K562 (cell line): Measurements from ENCODE around the gene ZPR1. TPM values are rescaled to one million over a fixed set of nuclear protein-coding genes. Genes with fewer than 3 reads are reported as not detected.

Source experiments
- ATAC-seq: fragments of 200-7000 bp; cut with Tn5 transposase; 3 replicates; pipeline ENCODE4 v1.9.1; 2020; ENCODE audit warnings: moderate library complexity
- Bru-seq: library from RNA; stranded (reverse); fragments of 400-500 nt; gene quantifications from one replicate; lab custom pipeline; 2021; lab: Mats Ljungman, UMichigan
- BruChase-seq, 2 experiments: library from RNA; stranded (reverse); fragments of 400-500 nt; gene quantifications; one replicate each; lab custom pipeline; 2021; lab: Mats Ljungman, UMichigan
- BruUV-seq: library from RNA; stranded (reverse); fragments of 400-500 nt; replicated peaks from 2 replicates; lab custom pipeline; 2021; lab: Mats Ljungman, UMichigan
- CTCF ChIA-PET: fragments of 300-600 bp; formaldehyde crosslinking; extraction: SDS; loops from one replicate; lab custom pipeline; 2021; ENCODE audit warnings: low intra/inter-chr PET ratio; lab: Yijun Ruan, JAX
- POLR2A ChIA-PET: fragments of 300-600, 350-650 bp; sonication (Branson Sonifier 250); formaldehyde crosslinking; extraction: SDS; loops from one replicate; lab custom pipeline; 2021; ENCODE audit warnings: antibody characterized with exemption, inconsistent platforms; lab: Yijun Ruan, JAX
- DNase-seq, 4 experiments: peaks; one replicate each; pipeline versions ENCODE4 v3.0.0 to v3.0.0-alpha.2; 2011 to 2018; ENCODE audit warnings: low spot score in 3 of 4, mixed read lengths in 3 of 4; ENCODE audit errors: extremely low read depth in 1 of 4
- FAIRE-seq: peaks from 2 replicates; lab custom pipeline; 2011; peaks lifted over from hg19 to GRCh38; lab: Jason Lieb, UNC
- H2AFZ ChIP-seq: 2 replicates; pipeline ENCODE4 v1.6.0; 2011; ENCODE audit warnings: low read depth, low read length, control low read depth, inconsistent platforms
- H3K27ac ChIP-seq: fragments of 200-600 bp; 3 replicates; pipeline ENCODE4 v1.8.0; 2011; ENCODE audit warnings: low read depth, mild to moderate bottlenecking, control low read depth, inconsistent platforms, low read length, moderate library complexity, mixed read lengths; ENCODE audit errors: extremely low read depth
- H3K27me3 ChIP-seq, 2 experiments: fragments of 300-600 bp in 1 of 2; 2 replicates in 1 of 2; 3 replicates in 1 of 2; pipeline versions ENCODE4 v1.6.0 to v1.8.0; 2011; ENCODE audit warnings: inconsistent platforms in 2 of 2, low read length in 2 of 2, mild to moderate bottlenecking in 1 of 2, mixed read lengths in 1 of 2, moderate library complexity in 1 of 2; ENCODE audit not compliant: control insufficient read depth in 2 of 2, insufficient read depth in 2 of 2
- H3K36me3 ChIP-seq: fragments of 300-600 bp; 3 replicates; pipeline ENCODE4 v1.8.0; 2011; ENCODE audit warnings: mild to moderate bottlenecking, low read length, inconsistent platforms; ENCODE audit not compliant: control insufficient read depth, insufficient read depth
- H3K4me1 ChIP-seq, 2 experiments: fragments of 200-600 bp in 1 of 2; replicated peaks in 1 of 2; 2 replicates in 1 of 2; 3 replicates in 1 of 2; pipeline versions ENCODE4 v1.5.1 to v1.8.0; 2011; ENCODE audit warnings: inconsistent platforms in 2 of 2, low read length in 2 of 2, mild to moderate bottlenecking in 1 of 2, mixed read lengths in 1 of 2, moderate library complexity in 1 of 2; ENCODE audit not compliant: control insufficient read depth in 2 of 2, insufficient read depth in 2 of 2
- H3K4me2 ChIP-seq: 2 replicates; pipeline ENCODE4 v1.6.1; 2011; ENCODE audit warnings: low read length, control low read depth, inconsistent platforms, mixed read lengths; ENCODE audit not compliant: insufficient read depth
- H3K4me3 ChIP-seq: fragments of 200-600 bp; sonication (generic), shearing (Covaris generic); 2 replicates; pipeline ENCODE4 v1.5.1; 2016; ENCODE audit warnings: control low read depth, inconsistent platforms
- H3K79me2 ChIP-seq: fragments of 200-600 bp; 3 replicates; pipeline ENCODE4 v1.8.0; 2011; ENCODE audit warnings: low read length, inconsistent platforms; ENCODE audit not compliant: control insufficient read depth, insufficient read depth
- H3K9ac ChIP-seq, 2 experiments: 2 replicates each; pipeline versions ENCODE4 v1.6.0 to v1.6.1; 2011; ENCODE audit warnings: low read depth in 2 of 2, low read length in 2 of 2, control low read depth in 1 of 2, inconsistent platforms in 1 of 2, mild to moderate bottlenecking in 1 of 2, mixed read lengths in 1 of 2; ENCODE audit not compliant: insufficient read depth in 1 of 2
- H3K9me1 ChIP-seq: one replicate; pipeline ENCODE4 v1.6.0; 2011; ENCODE audit warnings: inconsistent platforms, mild to moderate bottlenecking, low read length, moderate library complexity; ENCODE audit not compliant: control insufficient read depth, insufficient read depth
- H3K9me3 ChIP-seq: replicated peaks from 2 replicates; pipeline ENCODE4 v1.5.1; 2011; ENCODE audit warnings: low read depth, low read length, inconsistent platforms; ENCODE audit not compliant: control insufficient read depth, insufficient read depth
- H4K20me1 ChIP-seq: replicated peaks from 2 replicates; pipeline ENCODE4 v1.6.1; 2011; ENCODE audit warnings: low read length, inconsistent platforms, mixed read lengths; ENCODE audit not compliant: control insufficient read depth, insufficient read depth
- COPS2 ChIP-seq: fragments of 450-650 bp; conservative IDR thresholded peaks from 2 replicates; pipeline ENCODE4 v1.6.1; 2016; ENCODE audit warnings: mild to moderate bottlenecking, moderate library complexity
- ESRRA ChIP-seq: fragments of 450-650 bp; IDR thresholded peaks from 2 replicates; pipeline ENCODE4 v1.6.1; 2014; ENCODE audit warnings: low read depth, mild to moderate bottlenecking, moderate library complexity, borderline replicate concordance
- ETV1 ChIP-seq: fragments of 450-650 bp; conservative IDR thresholded peaks from 2 replicates; pipeline ENCODE4 v1.6.1; 2016; ENCODE audit warnings: missing genetic modification characterization, control low read depth, low read depth, missing compliant biosample characterization
- IRF1 ChIP-seq: sonication (generic); formaldehyde crosslinking; IDR thresholded peaks from 2 replicates; pipeline ENCODE4 v1.8.0; 2022; ENCODE audit warnings: missing genetic modification reagents, mild to moderate bottlenecking, borderline replicate concordance
- KAT7 ChIP-seq: sonication (generic); formaldehyde crosslinking; IDR thresholded peaks from 2 replicates; pipeline ENCODE4 v1.8.0; 2022; ENCODE audit warnings: missing genetic modification reagents, mild to moderate bottlenecking, borderline replicate concordance
- KAT8 ChIP-seq: fragments of 450-650 bp; IDR thresholded peaks from 2 replicates; pipeline ENCODE4 v1.6.1; 2016; ENCODE audit warnings: low read depth, mild to moderate bottlenecking
- NEUROD1 ChIP-seq: fragments of 150-350 bp; IDR thresholded peaks from 2 replicates; pipeline ENCODE4 v1.6.1; 2014; ENCODE audit warnings: borderline replicate concordance, low read length, low read depth; ENCODE audit not compliant: partially characterized antibody
- NFRKB ChIP-seq: fragments of 450-650 bp; IDR thresholded peaks from 2 replicates; pipeline ENCODE4 v1.6.1; 2016; ENCODE audit warnings: low read depth
- PHF20 ChIP-seq: fragments of 450-650 bp; IDR thresholded peaks from 2 replicates; pipeline ENCODE4 v1.6.1; 2018; ENCODE audit not compliant: partially characterized antibody
- SIN3B ChIP-seq: fragments of 450-650 bp; IDR thresholded peaks from 2 replicates; pipeline ENCODE4 v1.6.1; 2017; ENCODE audit warnings: low read depth, mild to moderate bottlenecking, moderate library complexity
- TBP ChIP-seq: optimal IDR thresholded peaks from 2 replicates; pipeline ENCODE3; 2011; ENCODE audit warnings: low read depth, low read length, improper control_type of control experiment
- ZNF184 ChIP-seq: sonication (generic); formaldehyde crosslinking; IDR thresholded peaks from 2 replicates; pipeline ENCODE4 v1.5.0; 2020; ENCODE audit warnings: missing genetic modification reagents
- ZNF23 ChIP-seq: fragments of 250-450 bp; sonication (Bioruptor Pico); IDR thresholded peaks from 2 replicates; pipeline ENCODE4 v1.4.0; 2020; ENCODE audit warnings: mild to moderate bottlenecking
- ZNF644 ChIP-seq: fragments of 200-800 bp; sonication (Bioruptor generic); IDR thresholded peaks from 2 replicates; pipeline ENCODE4 v1.6.1; 2016; ENCODE audit warnings: low read depth, missing genetic modification characterization, missing compliant biosample characterization
- ZNF655 ChIP-seq: fragments of 250-450 bp; sonication (Bioruptor Pico); IDR thresholded peaks from 2 replicates; pipeline ENCODE4 v1.5.0; 2021
- WGBS: fragments of 100-300 bp; shearing (Covaris generic); methylation state at CpG from one replicate; pipeline ENCODE4 v1.1.6; 2016; ENCODE audit warnings: low coverage, mixed read lengths; ENCODE audit not compliant: insufficient coverage; ENCODE audit errors: missing lambda C conversion rate; 5-methylcytosine and 5-hydroxymethylcytosine counted together
- in situ Hi-C: fragments of 300-500 bp; cut with MboI; formaldehyde crosslinking; loops from 4 replicates; pipeline ENCODE4 v1.15.0; 2018; ENCODE audit warnings: inconsistent platforms, mixed read lengths
- intact Hi-C: fragments of 100-400 bp; cut with micrococcal nuclease; formaldehyde crosslinking; loops from 2 replicates; pipeline ENCODE4 v1.14.2; 2022
- long read RNA-seq, 3 experiments: library from polyadenylated mRNA in 2 of 3; library from RNA in 1 of 3; unstranded in 2 of 3; stranded (forward) in 1 of 3; transcript quantifications; one replicate each; pipeline ENCODE4 v2.0.0, GENCODE V29; 2019 to 2022
- polyA minus RNA-seq, 3 experiments: library from RNA; depleted of rRNA, polyadenylated mRNA; stranded (reverse); fragments of >200 nt; gene quantifications; 2 replicates each; pipeline ENCODE4 v1.2.3, GENCODE V29; 2011
- polyA plus RNA-seq, 8 experiments: library from polyadenylated mRNA; depleted of rRNA in 4 of 8; stranded (reverse) in 5 of 8; unstranded in 3 of 8; fragments of >200 nt; fragmentation: Nextera tagmentation in 2 of 8; fragmentation: Illumina TruSeq in 1 of 8; extraction: Ambion mirVana in 2 of 8; extraction: Trizol in 1 of 8; gene quantifications; 2 replicates each; pipeline versions ENCODE4 v1.2.1 to v1.2.3, GENCODE V29; 2011 to 2014; ENCODE audit warnings: inconsistent platforms in 1 of 8, missing spikeins in 1 of 8
- total RNA-seq, 7 experiments: library from RNA; depleted of rRNA in 6 of 7; stranded (reverse); fragments of >200 nt in 6 of 7; fragmentation: Illumina TruSeq in 2 of 7; extraction: Trizol in 2 of 7; gene quantifications; 2 replicates each; pipeline versions ENCODE4 v1.2.1 to v1.2.3, GENCODE V29; 2011 to 2021; ENCODE audit warnings: low replicate concordance in 1 of 7

The ZPR1 gene
- total RNA-seq (2011; cell fraction: chromatin; rRNA removed; ENCODE audit: low replicate concordance) = 120 and 142 TPM in 2 replicates
- 64.1 and 76.7 TPM in 2 replicates for total RNA-seq (2011; cell fraction: nucleolus; rRNA removed)
- total RNA-seq (2011; cell fraction: nucleoplasm; rRNA removed) = 77.9 and 94.5 TPM in 2 replicates
- 67.0 and 80.2 TPM in 2 replicates for total RNA-seq (2014; rRNA removed)
- 94.1 and 104 TPM in 2 replicates for total RNA-seq (2014; rRNA removed; fragmentation: Illumina TruSeq; extraction: Trizol)
- 83.8 and 85.1 TPM in 2 replicates for total RNA-seq (2015; rRNA removed; fragmentation: Illumina TruSeq; extraction: Trizol)
- total RNA-seq (2021) = 83.8 and 88.6 TPM in 2 replicates
- polyA plus RNA-seq (2011; rRNA removed) = 89.3 and 120 TPM in 2 replicates
- 55.3 and 65.6 TPM in 2 replicates for polyA plus RNA-seq (2011; cell fraction: cytosol; rRNA removed)
- polyA plus RNA-seq (2011; cell fraction: nucleus; rRNA removed) = 95.7 and 103 TPM in 2 replicates
- 50.1 and 76.2 TPM in 2 replicates for polyA plus RNA-seq (2012)
- polyA plus RNA-seq (2014; fragmentation: Illumina TruSeq; extraction: Trizol) = 83.9 and 96.8 TPM in 2 replicates
- 10 to 100 TPM; 13.0 to 17.2 TPM for polyA plus RNA-seq (2014; fragmentation: Nextera tagmentation; extraction: Ambion mirVana)
- 66.3 and 77.5 TPM in 2 replicates for polyA plus RNA-seq (2014; rRNA removed)
- 126 and 135 TPM in 2 replicates for polyA minus RNA-seq (2011; rRNA and poly(A)+ RNA removed)
- polyA minus RNA-seq (2011; cell fraction: cytosol; rRNA and poly(A)+ RNA removed) = 63.5 and 68.0 TPM in 2 replicates
- polyA minus RNA-seq (2011; cell fraction: nucleus; rRNA and poly(A)+ RNA removed) = 63.0 and 97.1 TPM in 2 replicates
- percentile 91 among the genes with signal in this experiment for Bru-seq, nascent RNA
- BruChase-seq, experiment 1, labeled RNA remaining after a 2-hour chase = percentile 85 among the genes with signal in this experiment
- percentile 86 among the genes with signal in this experiment for BruChase-seq, experiment 2, labeled RNA remaining after a 6-hour chase
- long read RNA-seq, experiment 1, full-length matches to known transcripts = 340 of 450 reads
- long read RNA-seq, experiment 1, partial matches to known transcripts = 83 of 450 reads
- long read RNA-seq, experiment 1, other reads (novel, unspliced or antisense) = 27 of 450 reads
- long read RNA-seq, experiment 2, full-length matches to known transcripts = 65 of 97 reads
- long read RNA-seq, experiment 2, partial matches to known transcripts = 16 of 97 reads
- long read RNA-seq, experiment 2, other reads (novel, unspliced or antisense) = 16 of 97 reads
- long read RNA-seq, experiment 3, full-length matches to known transcripts = 168 of 191 reads
- long read RNA-seq, experiment 3, partial matches to known transcripts = 7 of 191 reads
- long read RNA-seq, experiment 3, other reads (novel, unspliced or antisense) = 16 of 191 reads

DNA sequence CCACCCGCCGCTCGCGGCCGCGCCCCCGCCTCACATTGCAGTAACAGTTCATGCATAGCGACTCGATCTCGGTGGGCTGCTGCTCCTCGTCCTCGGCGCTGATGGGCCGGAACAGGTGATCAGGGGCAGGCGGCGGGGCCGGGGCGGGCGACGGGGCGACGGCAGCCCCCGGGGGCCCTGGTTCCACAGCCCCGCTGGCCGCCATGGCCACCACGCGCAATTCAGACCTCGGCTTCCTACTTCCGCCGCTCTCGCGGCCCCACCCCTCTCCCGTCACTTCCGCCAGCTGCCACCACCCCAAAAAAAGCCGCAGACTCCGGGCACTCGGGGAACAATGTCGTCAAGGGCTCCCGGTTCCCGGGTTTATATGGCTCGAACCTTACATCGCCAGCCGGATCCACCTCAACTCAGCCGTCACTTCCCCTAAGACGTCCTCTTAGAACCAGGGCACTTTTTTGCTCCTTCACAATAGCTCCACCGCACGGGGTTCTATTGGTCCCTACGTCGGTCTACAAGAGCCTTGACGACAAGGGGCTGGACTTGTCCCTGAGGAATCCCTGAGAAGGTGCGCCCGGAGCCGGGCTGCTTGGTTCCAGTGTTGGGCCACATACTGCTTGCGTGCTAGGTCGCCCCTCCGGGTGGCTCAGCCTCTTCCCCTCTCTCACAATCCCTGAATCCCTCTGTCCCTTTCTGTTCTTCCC lies at the start of gene ZPR1:
Gene ZPR1, minus strand, starts transcription at position 238 of the 701 bp plus-strand sequence. Its CDS starts 33 bp downstream, at position 205.
- peaks cover 22 to 33% of the 10 kb centered on the region in 2 experiments; a peak in 4 of 5 replicates for H3K4me1 ChIP-seq
- CTCF ChIA-PET = no interaction called here
- peak within 1 kb of the TSS; percentile 60 for H3K27ac ChIP-seq
- H4K20me1 ChIP-seq = no peaks in the 10 kb centered on the region
- under 1% methylated on average over 27 of the region's 56 CpGs for WGBS
- peaks cover 40% of the 10 kb centered on the region for H3K36me3 ChIP-seq
- peaks cover 24% of the 10 kb centered on the region for H3K79me2 ChIP-seq
- no peaks in the 10 kb centered on the region for H3K9me1 ChIP-seq
- H3K27me3 ChIP-seq = no peaks in the 10 kb centered on the region
- peak within 1 kb of the TSS; percentile 92 for H3K4me2 ChIP-seq
- DNase-seq (peak; percentile 83 to 93 (median 90)), ATAC-seq (peak; percentile 87), FAIRE-seq (peak; percentile 56)
- intact Hi-C loops (loop anchor here (1.0 kb wide), 1 partner anchor 48 kb away; no protein-coding TSS in a partner anchor), in situ Hi-C loops (loop anchor here (5.0 kb wide), 1 partner anchor 314 kb away; no protein-coding TSS in a partner anchor)
- H2AFZ ChIP-seq = peak within 1 kb of the TSS; percentile 99
- H3K4me3 ChIP-seq = peak within 1 kb of the TSS; percentile 98
- peak within 1 kb of the TSS; percentile 88 to 94 for H3K9ac ChIP-seq
- H3K9me3 ChIP-seq = no peaks in the 10 kb centered on the region
- POLR2A ChIA-PET = interaction anchor here (0.6 to 2.8 kb wide), 9 partner anchors 11 to 441 kb away, joined by 3 to 15 read pairs (median 3); no protein-coding TSS in a partner anchor
- TSS peak; percentile 60 for BruUV-seq
- TF ChIP-seq SIN3B = peak; percentile 48; the same call in 1 of the 2 replicates
- TF ChIP-seq ZNF644 (tag) = no peak
- TF ChIP-seq KAT8 = no peak
- peak; percentile 31 for TF ChIP-seq TBP
- TF ChIP-seq ZNF655 (CRISPR knock-in tag) = no peak
- TF ChIP-seq KAT7 = peak; percentile 74
- TF ChIP-seq NFRKB = 0 out of 2 replicates have a peak, but pooled peaks have one; percentile 19
- peak; percentile 27 for TF ChIP-seq NEUROD1
- no peak for TF ChIP-seq ZNF23 (CRISPR knock-in tag)
- no peak for TF ChIP-seq ZNF184
- no peak for TF ChIP-seq COPS2
- peak; percentile 89 for TF ChIP-seq PHF20
- peak; percentile 60; the same call in 1 of the 2 replicates for TF ChIP-seq ESRRA
- TF ChIP-seq ETV1 (tag) = peak; percentile 32; the same call in 1 of the 2 replicates
- TF ChIP-seq IRF1 (CRISPR knock-in tag) = no peak
